HEK293T (cell line): ENCODE data around the gene XRCC6.

Experiments
- ARNT ChIP-seq: fragments of 450-650 bp; IDR thresholded peaks from 2 replicates; pipeline ENCODE4 v1.6.1; 2017; ENCODE audit warnings: mild to moderate bottlenecking
- BHLHE40 ChIP-seq: fragments of 450-650 bp; IDR thresholded peaks from 2 replicates; pipeline ENCODE4 v1.6.1; 2016; ENCODE audit warnings: mild to moderate bottlenecking, moderate library complexity, borderline replicate concordance
- ELF4 ChIP-seq: fragments of 450-650 bp; IDR thresholded peaks from 2 replicates; pipeline ENCODE4 v1.6.1; 2017; ENCODE audit warnings: antibody characterized with exemption
- FOXM1 ChIP-seq: fragments of 450-650 bp; IDR thresholded peaks from 2 replicates; pipeline ENCODE4 v1.6.1; 2017; ENCODE audit warnings: mild to moderate bottlenecking, borderline replicate concordance
- NFRKB ChIP-seq: fragments of 450-650 bp; IDR thresholded peaks from 2 replicates; pipeline ENCODE4 v1.6.1; 2016; ENCODE audit warnings: mild to moderate bottlenecking, moderate library complexity
- TARDBP ChIP-seq: fragments of 450-650 bp; IDR thresholded peaks from 2 replicates; pipeline ENCODE4 v1.6.1; 2016
- ZNF384 ChIP-seq: fragments of 450-650 bp; IDR thresholded peaks from 2 replicates; pipeline ENCODE4 v1.6.1; 2016

DNA sequence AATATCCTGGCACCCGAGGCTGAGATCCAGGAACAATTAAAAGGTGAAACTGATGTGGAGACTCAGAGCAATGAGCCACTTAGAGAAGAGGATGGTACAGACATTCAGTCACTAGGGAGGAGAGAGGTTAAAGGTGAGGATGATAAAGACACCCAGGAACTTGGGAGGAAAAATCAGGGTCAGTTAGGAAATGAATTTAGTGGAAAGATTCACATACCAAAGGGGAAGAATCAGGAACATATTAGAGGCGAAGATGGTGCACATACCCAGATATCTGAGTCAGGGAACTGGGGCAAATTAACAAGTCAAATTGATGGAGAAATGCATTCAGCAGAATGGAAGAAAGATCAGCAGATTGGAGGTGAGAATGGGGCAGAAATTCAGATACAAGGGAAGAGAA, 74.1 kb downstream of the XRCC6 start:
- TF ChIP-seq BHLHE40 (no peak), ELF4 (no peak), ZNF384 (no peak), TARDBP (no peak), NFRKB (no peak), FOXM1 (no peak), ARNT (no peak)
